CD14-positive monocyte (primary cell): Measurements from ENCODE around the gene PKNOX2. TPM values are rescaled to one million over a fixed set of nuclear protein-coding genes. Genes with fewer than 3 reads are reported as not detected.

Source experiments
- DNase-seq, 3 donors: peaks; one replicate each; pipeline ENCODE4 v3.0.0-alpha.2; 2011 to 2022
- H2AFZ ChIP-seq: 2 replicates; pipeline ENCODE4 v1.6.0; 2012; ENCODE audit warnings: mild to moderate bottlenecking, low read depth, low read length, inconsistent platforms; ENCODE audit not compliant: insufficient read depth, poor library complexity, severe bottlenecking
- H3K27ac ChIP-seq, 2 donors: 1 replicate in 1 of 2; 2 replicates in 1 of 2; pipeline ENCODE4 v1.5.1; 2012 to 2013; ENCODE audit warnings: low read length in 2 of 2, control low read depth in 1 of 2, inconsistent platforms in 1 of 2, low read depth in 1 of 2, mild to moderate bottlenecking in 1 of 2
- H3K27me3 ChIP-seq, 2 donors: one replicate each; pipeline versions ENCODE4 v1.6.0 to v1.6.1; 2011 to 2013; ENCODE audit warnings: low read length in 2 of 2; ENCODE audit not compliant: control insufficient read depth in 2 of 2, insufficient read depth in 2 of 2
- H3K36me3 ChIP-seq, 2 donors: replicated peaks in 1 of 2; 1 replicate in 1 of 2; 2 replicates in 1 of 2; pipeline versions ENCODE4 v1.5.1 to v1.6.1; 2012 to 2013; ENCODE audit warnings: low read length in 2 of 2, control low read depth in 1 of 2, inconsistent platforms in 1 of 2, mild to moderate bottlenecking in 1 of 2; ENCODE audit not compliant: insufficient read depth in 2 of 2, control insufficient read depth in 1 of 2
- H3K4me1 ChIP-seq, 2 donors: 1 replicate in 1 of 2; 2 replicates in 1 of 2; pipeline versions ENCODE4 v1.5.1 to v1.6.1; 2012 to 2013; ENCODE audit warnings: low read length in 2 of 2, control low read depth in 1 of 2, inconsistent platforms in 1 of 2, mild to moderate bottlenecking in 1 of 2, moderate library complexity in 1 of 2; ENCODE audit not compliant: insufficient read depth in 2 of 2, control insufficient read depth in 1 of 2
- H3K4me2 ChIP-seq: replicated peaks from 2 replicates; pipeline ENCODE3; 2012; ENCODE audit warnings: low read length, moderate library complexity, mild to moderate bottlenecking; ENCODE audit not compliant: poor library complexity, severe bottlenecking; ENCODE audit errors: extremely low read depth
- H3K4me3 ChIP-seq, 3 experiments: fragments of 200-600 bp in 1 of 3; sonication (generic) in 1 of 3; replicated peaks in 1 of 3; 1 replicate in 2 of 3; 2 replicates in 1 of 3; pipeline ENCODE4 v1.5.1; 2011 to 2013; ENCODE audit warnings: low read length in 3 of 3, mild to moderate bottlenecking in 3 of 3, control low read depth in 2 of 3, low read depth in 2 of 3, inconsistent platforms in 1 of 3, moderate library complexity in 1 of 3
- H3K79me2 ChIP-seq: 2 replicates; pipeline ENCODE4 v1.6.0; 2012; ENCODE audit warnings: mild to moderate bottlenecking, control low read depth, inconsistent platforms, low read length, moderate library complexity; ENCODE audit not compliant: insufficient read depth
- H3K9ac ChIP-seq: 2 replicates; pipeline ENCODE4 v1.6.0; 2017; ENCODE audit warnings: low read length, mild to moderate bottlenecking; ENCODE audit not compliant: insufficient read depth, poor library complexity, severe bottlenecking
- H3K9me3 ChIP-seq, 2 donors: replicated peaks in 1 of 2; 1 replicate in 1 of 2; 2 replicates in 1 of 2; pipeline versions ENCODE4 v1.5.1 to v1.6.1; 2012 to 2013; ENCODE audit warnings: low read length in 2 of 2, control low read depth in 1 of 2; ENCODE audit not compliant: control insufficient read depth in 1 of 2, insufficient read depth in 1 of 2
- H4K20me1 ChIP-seq: 2 replicates; pipeline ENCODE4 v1.6.0; 2012; ENCODE audit warnings: mild to moderate bottlenecking, low read length, control low read depth, moderate library complexity; ENCODE audit not compliant: insufficient read depth
- H3K27ac Mint-ChIP-seq, 7 donors: one replicate each; pipeline ENCODE4 v1.8.0; 2020; ENCODE audit warnings: mild to moderate bottlenecking in 7 of 7, mixed read lengths in 7 of 7, moderate library complexity in 6 of 7, inconsistent platforms in 2 of 7
- H3K27me3 Mint-ChIP-seq, 3 donors: one replicate each; pipeline ENCODE4 v1.8.0; 2021 to 2022; ENCODE audit warnings: low read depth in 3 of 3, mild to moderate bottlenecking in 3 of 3, mixed read lengths in 3 of 3, moderate library complexity in 3 of 3, inconsistent platforms in 1 of 3
- H3K36me3 Mint-ChIP-seq, 2 donors: one replicate each; pipeline ENCODE4 v1.8.0; 2020; ENCODE audit warnings: mixed read lengths in 2 of 2, inconsistent platforms in 1 of 2, mild to moderate bottlenecking in 1 of 2
- H3K4me1 Mint-ChIP-seq: one replicate; pipeline ENCODE4 v1.8.0; 2020; ENCODE audit warnings: mild to moderate bottlenecking, mixed read lengths
- H3K4me3 Mint-ChIP-seq, 2 donors: one replicate each; pipeline ENCODE4 v1.8.0; 2020; ENCODE audit warnings: mild to moderate bottlenecking in 2 of 2, mixed read lengths in 2 of 2, moderate library complexity in 1 of 2
- H3K9me3 Mint-ChIP-seq, 7 donors: one replicate each; pipeline ENCODE4 v1.8.0; 2020 to 2022; ENCODE audit warnings: mixed read lengths in 7 of 7, mild to moderate bottlenecking in 6 of 7, moderate library complexity in 6 of 7, inconsistent platforms in 2 of 7
- WGBS: methylation state at CpG from one replicate; pipeline ENCODE4 v1.1.5; 2013; ENCODE audit warnings: missing lambda C conversion rate; ENCODE audit not compliant: insufficient coverage; 5-methylcytosine and 5-hydroxymethylcytosine counted together
- intact Hi-C, 2 donors: fragments of 100-400 bp; cut with micrococcal nuclease; formaldehyde crosslinking; loops; one replicate each; pipeline versions ENCODE4 v1.15.0 to v1.15.1; 2023
- polyA plus RNA-seq, 3 donors: library from polyadenylated mRNA; depleted of rRNA in 1 of 3; unstranded in 2 of 3; stranded (reverse) in 1 of 3; fragments of 300-500 nt in 2 of 3; fragments of >200 nt in 1 of 3; fragmentation: Illumina TruSeq in 2 of 3; gene quantifications; 1 replicate in 2 of 3; 2 replicates in 1 of 3; pipeline ENCODE4 v1.2.3, GENCODE V29; 2012 to 2021
- TF ChIP-seq, protein P1 (sequence below): fragments of 200-600 bp; IDR thresholded peaks from one replicate; pipeline ENCODE4 v1.8.0; 2022; ENCODE audit warnings: antibody characterized with exemption, mild to moderate bottlenecking

The PKNOX2 gene
- polyA plus RNA-seq, 3 donors = not detected

DNA sequence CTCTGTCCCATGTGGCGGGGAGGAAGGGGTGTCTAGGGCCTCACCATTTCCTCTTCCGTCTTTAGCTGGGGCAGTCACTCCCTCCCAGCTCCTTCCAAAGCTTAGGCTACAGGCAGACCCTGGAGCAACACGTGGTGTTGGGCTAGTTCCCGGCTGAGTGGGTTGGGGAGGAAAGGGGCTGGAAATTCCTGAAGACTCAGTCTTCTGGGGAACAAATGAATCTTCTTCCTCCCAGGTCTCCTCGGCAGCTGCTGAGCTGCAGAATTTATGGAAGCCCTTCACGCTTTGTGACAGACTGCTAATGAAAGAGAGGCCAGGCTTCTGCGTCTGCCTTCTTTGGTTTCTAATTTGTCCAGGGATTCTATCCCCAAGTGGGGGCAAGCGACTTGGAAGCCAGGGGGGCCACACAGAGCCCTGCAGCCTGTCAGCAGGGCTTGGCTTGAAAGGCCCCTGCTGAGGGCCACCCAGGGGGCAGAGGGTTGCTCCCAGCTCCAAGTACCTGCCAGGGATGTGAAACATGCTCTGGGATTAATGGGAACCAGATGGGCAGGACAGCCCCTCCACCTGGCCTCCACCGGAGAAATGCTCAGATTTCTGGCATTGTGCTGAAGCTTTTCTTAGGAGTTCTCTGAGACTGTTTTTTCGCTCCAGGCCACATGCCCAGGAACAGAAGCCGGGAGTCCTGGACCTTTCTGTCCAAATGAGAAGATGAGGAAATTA, 123.1 kb downstream of the PKNOX2 start:
- Mint-ChIP-seq H3K4me3 (no peak overlapping the region), H3K4me1 (no peaks in the 10 kb centered on the region), H3K27me3 (peaks cover 1 to 8% (median 6%) of the 10 kb centered on the region in 3 donors), H3K27ac (no peak overlapping the region), H3K36me3 (no peaks in the 10 kb centered on the region), H3K9me3 (peaks cover 0 to 2% (median 0%) of the 10 kb centered on the region in 7 donors)
- no peak overlapping the region for H3K9ac ChIP-seq
- no peak overlapping the region for H3K4me3 ChIP-seq
- no peaks in the 10 kb centered on the region for H3K36me3 ChIP-seq
- intact Hi-C loops = no loop called here
- H3K4me2 ChIP-seq = no peak overlapping the region
- no peak overlapping the region for H2AFZ ChIP-seq
- H3K27ac ChIP-seq = no peak overlapping the region
- no peaks in the 10 kb centered on the region for H3K4me1 ChIP-seq
- H4K20me1 ChIP-seq = no peaks in the 10 kb centered on the region
- TF ChIP-seq, protein P1, sequence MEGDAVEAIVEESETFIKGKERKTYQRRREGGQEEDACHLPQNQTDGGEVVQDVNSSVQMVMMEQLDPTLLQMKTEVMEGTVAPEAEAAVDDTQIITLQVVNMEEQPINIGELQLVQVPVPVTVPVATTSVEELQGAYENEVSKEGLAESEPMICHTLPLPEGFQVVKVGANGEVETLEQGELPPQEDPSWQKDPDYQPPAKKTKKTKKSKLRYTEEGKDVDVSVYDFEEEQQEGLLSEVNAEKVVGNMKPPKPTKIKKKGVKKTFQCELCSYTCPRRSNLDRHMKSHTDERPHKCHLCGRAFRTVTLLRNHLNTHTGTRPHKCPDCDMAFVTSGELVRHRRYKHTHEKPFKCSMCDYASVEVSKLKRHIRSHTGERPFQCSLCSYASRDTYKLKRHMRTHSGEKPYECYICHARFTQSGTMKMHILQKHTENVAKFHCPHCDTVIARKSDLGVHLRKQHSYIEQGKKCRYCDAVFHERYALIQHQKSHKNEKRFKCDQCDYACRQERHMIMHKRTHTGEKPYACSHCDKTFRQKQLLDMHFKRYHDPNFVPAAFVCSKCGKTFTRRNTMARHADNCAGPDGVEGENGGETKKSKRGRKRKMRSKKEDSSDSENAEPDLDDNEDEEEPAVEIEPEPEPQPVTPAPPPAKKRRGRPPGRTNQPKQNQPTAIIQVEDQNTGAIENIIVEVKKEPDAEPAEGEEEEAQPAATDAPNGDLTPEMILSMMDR = no peak
- 86% methylated on average over 7 of the region's 11 CpGs for WGBS
- no peaks in the 10 kb centered on the region for H3K79me2 ChIP-seq
- H3K9me3 ChIP-seq = no peaks in the 10 kb centered on the region
- no peak for DNase-seq
- H3K27me3 ChIP-seq = no peaks in the 10 kb centered on the region

DNA sequence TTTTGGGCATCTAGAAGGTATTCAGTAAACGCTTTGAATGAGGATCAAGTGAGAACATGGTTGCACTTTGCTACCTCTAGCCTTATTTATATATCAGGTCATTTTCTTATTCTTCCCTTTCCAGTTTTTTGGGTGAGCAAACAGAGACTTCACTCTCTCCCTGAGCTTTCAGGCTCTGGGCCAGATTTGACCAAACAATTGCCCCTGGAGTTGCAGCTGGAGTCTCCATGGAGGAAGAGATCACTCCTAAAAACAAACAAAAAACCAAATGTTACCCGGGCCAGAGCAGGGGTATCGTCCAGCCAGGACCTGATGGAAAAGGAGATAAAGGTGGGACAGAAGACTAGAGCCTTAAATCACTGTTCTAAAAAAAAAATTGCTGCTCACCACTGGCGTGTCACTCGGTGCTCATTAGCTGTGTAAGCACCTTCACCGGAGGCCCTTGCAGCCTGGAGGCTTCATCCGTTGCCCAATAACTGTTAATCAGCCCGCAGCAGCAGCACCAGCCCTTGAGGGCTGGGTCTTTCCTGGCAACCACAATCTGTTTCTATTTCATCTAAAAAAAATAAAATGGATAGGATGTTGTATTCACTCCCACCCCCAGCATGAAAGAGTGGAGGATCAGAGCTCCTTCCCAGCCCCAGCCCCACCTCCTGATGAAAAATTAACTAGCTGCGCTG, 125.0 kb downstream of the PKNOX2 start:
- Histone ChIP-seq H3K4me3 (no peak overlapping the region), H3K27ac (no peak overlapping the region), H3K79me2 (no peaks in the 10 kb centered on the region), H3K27me3 (no peaks in the 10 kb centered on the region), H3K9me3 (no peaks in the 10 kb centered on the region), H4K20me1 (no peaks in the 10 kb centered on the region), H2AFZ (no peak overlapping the region), H3K9ac (no peak overlapping the region), H3K4me2 (no peak overlapping the region), H3K4me1 (no peaks in the 10 kb centered on the region), H3K36me3 (no peaks in the 10 kb centered on the region)
- Mint-ChIP-seq H3K4me1 (no peaks in the 10 kb centered on the region), H3K27ac (no peak overlapping the region), H3K9me3 (peaks cover 0 to 2% (median 0%) of the 10 kb centered on the region in 7 donors), H3K27me3 (peaks cover 4 to 11% (median 5%) of the 10 kb centered on the region in 3 donors), H3K36me3 (no peaks in the 10 kb centered on the region), H3K4me3 (no peak overlapping the region)
- 63% methylated on average over 6 of the region's 9 CpGs for WGBS
- TF ChIP-seq, protein P1 = no peak
- no peak for DNase-seq
- intact Hi-C loops = no loop called here
